Measurements from ENCODE around the gene CERS6.

The CERS6 gene

DNA sequence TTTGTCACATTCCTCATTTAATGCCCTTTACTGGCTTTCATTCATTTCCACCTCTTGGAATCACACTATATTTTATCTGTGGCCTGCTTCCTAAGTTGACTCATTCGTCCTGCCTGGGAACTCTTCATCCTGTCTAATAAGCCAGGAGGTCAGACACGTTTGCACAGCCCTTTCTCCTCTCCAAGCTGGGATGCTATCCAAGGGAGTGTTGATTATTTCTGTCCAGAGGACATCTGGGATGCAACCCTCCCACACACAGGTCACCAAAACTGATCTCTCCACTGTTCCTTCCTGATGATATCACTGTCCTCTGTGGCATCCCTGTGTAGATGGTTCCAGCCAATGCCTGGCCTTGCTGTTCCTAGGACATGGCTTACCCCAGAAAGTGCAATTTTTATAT, 266.5 kb downstream of the CERS6 start:
- FAIRE-seq = no peak
- no peak for DNase-seq (ENCODE audit: low spot score)

DNA sequence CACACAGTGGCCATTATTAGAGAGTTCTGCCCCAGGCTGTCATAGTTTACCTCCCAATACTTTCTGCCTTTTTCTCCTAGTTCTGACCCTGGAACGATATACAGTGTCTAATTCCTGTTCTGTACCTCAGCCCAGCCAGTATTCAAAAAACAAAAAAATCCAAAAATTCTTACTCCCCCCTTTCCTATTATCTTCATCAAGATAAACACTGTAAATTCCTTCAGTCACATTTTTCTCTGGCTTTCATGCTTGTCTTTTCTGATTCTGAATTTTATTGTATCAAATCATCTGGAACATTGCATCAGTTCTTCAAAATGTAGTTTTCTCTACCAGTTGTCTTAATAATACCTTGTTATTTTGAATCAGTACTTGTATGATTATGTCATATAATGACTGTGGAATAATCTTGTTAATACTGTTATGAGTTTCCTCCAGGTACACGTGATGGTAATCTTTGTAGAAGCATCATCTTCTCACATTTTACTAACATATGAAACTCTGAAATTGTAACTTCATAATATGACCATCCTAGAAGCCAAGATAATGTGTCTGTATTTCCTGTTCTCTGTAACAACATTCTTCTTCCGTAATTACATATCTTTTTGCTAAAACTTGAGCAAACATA, 267.3 kb downstream of the CERS6 start:
- FAIRE-seq = no peak

DNA sequence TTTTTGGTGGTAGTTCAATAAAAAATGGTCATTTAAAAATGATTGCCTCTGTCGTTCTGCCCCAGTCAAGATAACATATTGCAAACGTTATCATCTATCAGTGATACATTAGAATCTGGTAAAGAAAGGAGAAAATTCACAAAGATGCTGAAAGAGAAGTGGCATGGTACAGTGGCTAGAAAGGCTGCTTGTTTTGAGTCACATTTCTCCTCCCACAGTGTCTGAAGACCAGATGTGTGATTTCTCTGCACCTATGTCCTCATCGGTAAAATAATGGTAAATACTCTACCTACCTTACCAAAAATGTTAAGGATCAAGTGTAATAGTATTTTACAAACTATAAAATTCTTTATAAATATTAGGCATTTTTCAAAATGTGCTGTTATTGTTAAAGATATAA, 270.3 kb downstream of the CERS6 start:
- no peak for DNase-seq (ENCODE audit: low spot score)
- no peak for FAIRE-seq

More for the DNA sequence above, 267.3 kb downstream of the CERS6 start:
- no peak for DNase-seq (ENCODE audit: low spot score)

DNA sequence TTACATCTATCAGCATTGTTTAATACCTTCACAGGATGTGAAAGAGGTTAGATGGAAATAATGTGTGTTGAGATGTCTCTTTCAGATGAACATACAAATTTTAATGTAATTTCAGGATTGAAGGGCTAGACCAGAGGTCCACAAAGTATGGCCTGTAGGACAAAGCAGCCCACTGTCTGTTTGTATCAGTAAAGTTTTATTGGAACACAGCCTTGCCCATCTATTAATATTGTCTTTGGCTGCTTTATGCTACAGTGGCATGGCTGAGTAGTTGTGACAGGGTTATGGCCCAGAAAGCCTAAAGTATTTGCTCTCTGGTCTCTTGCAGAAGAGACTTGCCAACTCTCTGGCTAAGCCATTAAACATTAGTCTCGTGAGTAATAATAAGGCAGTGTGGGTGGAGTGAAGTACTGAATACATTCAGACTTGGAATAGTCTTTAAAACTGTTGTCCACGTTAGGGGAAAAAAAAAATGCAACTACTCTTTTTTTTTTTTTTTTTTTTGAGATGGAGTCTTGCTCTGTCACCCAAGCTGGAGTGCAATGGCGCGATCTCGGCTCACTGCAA, 271.9 kb downstream of the CERS6 start:
- FAIRE-seq (peak; percentile 27), DNase-seq (ENCODE audit: low spot score) (no peak)

DNA sequence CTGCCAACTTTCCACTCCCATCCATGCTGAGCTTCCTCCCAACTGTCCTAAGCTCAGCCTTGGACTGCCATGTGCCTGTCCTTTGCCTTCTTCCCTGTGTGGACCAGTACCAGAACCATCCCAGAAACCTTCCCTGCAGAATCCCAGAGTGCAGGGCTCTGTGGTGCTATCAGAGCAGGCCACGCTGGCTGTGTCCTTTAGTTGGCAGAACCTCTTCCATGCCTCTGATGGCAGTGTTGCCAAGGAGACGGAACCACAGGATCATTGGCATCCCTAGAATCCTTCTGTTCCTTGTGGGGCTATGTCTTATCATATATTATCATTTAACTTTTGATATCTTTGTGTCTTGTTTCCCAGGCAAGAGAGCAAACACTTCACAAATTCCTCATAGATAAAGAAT, 273.4 kb downstream of the CERS6 start:
- DNase-seq (ENCODE audit: low spot score) = no peak
- no peak for FAIRE-seq

DNA sequence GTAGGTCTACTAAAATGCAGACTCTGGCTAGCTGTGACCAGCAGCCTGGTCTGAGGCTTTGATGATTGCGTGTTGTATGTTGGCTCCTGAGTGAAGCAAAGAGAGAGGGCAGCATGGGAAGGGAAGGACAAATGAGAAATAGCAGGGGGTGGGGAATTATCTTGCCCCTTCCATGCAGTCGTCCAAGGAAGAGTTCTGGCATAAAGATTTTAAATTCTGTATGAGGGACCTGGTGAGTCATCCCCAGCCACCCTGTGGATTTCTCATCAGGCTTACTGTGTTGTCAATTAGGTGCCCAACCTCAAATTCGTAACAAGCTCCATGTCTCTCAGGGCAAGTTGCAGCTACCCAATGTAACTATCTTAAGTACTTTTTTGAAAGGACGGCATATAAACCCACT, 274.3 kb downstream of the CERS6 start:
- no peak for DNase-seq (ENCODE audit: low spot score)
- FAIRE-seq = no peak

DNA sequence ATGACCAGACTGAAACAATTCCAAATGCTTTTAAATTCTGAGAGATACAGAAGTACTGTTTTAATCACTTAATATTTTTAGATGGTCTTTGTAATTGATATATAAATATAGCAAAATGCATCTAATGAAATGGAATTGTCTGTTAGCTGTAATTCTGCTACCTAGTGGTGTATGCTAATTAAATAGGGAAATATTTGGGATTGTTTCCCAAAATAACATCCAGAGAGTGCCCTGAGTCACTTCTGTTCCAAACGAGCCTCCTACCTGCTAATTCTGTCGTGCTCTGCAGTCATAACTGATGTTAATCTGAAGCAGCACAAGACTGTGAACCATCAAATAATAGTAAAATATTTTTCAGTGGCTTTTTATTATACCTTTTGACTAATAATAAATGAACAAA, 274.9 kb downstream of the CERS6 start:
- DNase-seq (ENCODE audit: low spot score) = no peak
- FAIRE-seq = no peak

DNA sequence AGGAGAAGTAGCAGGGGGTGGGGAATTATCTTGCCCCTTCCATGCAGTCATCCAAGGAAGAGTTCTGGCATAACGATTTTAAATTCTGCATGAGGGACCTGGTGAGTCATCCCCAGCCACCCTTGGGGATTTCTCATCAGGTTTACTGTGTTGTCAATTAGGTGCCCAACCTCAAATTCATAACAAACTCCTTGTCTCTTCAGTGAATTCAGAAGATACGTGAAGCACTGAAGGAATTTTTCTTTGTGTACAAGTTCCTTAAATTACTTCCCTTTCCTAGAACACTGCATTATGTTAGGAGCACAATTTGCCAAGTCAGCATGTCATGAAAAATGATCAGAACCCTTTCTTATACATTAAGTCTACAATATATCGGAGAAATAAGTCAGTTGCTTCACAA, 275.5 kb downstream of the CERS6 start:
- DNase-seq (ENCODE audit: low spot score) (no peak), FAIRE-seq (no peak)

DNA sequence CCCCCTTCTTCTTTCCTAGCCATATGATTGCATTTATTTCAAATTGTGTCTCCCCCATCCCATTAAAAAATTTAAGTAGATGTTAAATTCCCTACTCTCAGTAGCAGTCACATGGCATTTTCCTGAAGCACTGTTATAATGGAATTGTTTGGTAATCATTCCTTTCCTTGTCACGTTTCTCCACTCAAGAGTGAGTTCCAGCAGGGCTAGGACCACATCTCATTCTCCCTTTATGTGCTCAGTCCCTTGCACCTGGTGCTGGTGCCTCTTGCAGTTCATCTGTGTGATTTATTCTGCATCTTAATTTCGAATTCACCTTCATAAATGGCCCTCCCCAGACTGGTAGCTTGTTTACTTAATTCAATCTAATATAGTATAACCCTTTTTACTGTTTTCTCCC, 276.0 kb downstream of the CERS6 start:
- FAIRE-seq = no peak
- no peak for DNase-seq (ENCODE audit: low spot score)

DNA sequence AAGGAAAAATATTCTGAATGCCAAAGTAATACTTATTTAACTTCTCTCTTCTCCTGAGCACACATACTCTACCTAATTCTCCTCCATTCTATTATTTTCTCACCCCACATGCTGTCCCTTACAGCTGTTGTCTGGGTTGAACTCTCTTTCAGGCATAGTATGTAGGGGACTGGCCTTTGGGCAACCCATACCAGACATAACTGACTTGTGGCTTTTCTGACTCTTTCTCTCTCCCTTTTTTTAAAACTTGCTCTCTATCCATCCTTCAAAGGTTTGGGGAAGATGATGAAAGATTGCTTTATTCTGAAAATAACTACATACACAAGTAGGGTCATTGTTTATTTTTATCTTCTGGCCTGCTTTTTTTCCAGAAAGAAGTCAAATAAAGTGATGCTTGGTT, 276.4 kb downstream of the CERS6 start:
- DNase-seq (ENCODE audit: low spot score) (no peak), FAIRE-seq (no peak)

DNA sequence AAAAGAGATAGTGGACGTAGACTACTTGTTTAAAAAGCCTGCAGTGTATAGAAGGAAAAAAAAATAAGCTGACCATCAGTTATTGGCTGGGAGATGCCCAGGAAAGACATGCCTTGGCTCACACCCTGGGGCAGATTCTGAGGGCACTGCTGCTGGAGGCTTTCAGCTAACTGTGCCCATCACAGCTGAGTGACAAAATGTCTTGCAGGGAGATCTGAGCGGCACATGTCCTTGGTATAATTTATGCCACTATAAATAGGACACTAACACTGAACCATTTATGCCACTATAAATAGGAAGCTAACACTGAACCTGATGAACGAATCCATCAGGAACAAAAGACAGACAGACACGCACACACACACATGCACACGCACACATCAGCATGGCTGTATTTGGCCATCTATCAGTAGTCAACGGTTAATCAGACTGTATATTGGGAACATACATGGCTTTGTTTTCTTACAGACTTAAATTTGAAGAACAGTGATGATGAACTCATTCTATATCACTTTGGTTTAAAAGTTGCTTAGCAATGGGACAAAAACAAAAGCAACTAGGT, 278.2 kb downstream of the CERS6 start:
- DNase-seq (ENCODE audit: low spot score) = no peak
- FAIRE-seq = no peak

DNA sequence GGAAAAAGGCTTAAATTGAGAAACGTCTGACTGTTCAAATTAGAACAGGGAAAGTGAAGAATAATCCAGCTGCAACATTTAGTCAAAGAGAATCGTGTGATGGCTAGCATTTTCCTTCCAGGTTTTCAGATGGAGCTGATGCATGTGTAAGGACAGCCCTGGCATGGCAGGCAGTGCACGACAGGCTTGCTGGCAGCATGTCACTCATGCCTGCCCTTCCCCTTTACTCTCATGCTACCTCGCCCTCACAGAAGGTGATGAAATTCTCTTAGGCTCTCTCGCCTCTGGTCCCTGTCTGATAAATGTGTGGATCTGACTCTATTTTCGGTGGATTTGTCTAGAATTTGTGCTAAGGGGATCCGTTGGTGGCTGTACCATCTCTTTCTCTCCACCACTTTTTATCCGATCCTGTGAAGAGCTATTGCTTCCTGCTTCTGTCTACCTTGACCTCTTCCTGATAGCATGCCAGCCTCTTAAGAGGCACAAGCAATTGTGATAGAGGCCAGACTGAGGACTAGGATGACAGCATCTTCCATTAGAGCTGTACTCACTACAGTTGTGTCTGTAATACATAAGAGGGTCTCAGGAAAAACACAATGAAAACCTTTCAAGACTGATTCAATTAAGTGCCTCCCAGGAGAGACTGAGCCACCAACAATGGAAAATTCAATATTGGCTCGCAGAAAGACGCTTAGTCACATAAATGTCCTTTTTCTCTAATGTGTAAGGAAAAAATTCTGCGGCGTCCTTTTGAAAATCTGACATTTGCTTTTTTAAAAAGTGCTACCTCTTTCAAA, 280.8 kb downstream of the CERS6 start:
- DNase-seq (ENCODE audit: low spot score) (no peak), FAIRE-seq (no peak)

DNA sequence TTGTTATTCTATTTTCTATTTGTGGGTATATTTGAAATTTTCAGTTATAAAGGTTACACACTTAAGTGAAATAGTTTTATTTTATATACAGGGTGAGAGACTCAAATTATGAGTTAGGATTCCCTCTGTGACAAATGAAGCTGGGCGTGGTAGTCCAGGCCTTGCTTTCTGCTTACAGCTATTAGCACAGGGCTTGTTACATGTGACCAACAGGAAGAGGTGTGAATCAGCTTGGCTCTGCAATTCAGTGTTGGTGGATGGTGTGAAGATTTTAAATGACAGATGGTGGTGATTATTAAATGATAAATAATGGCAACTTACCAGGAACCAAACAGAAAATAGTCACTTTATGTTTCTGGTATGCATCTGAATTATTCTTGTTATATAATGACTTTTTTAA, 282.0 kb downstream of the CERS6 start:
- DNase-seq (ENCODE audit: low spot score) (no peak), FAIRE-seq (no peak)

DNA sequence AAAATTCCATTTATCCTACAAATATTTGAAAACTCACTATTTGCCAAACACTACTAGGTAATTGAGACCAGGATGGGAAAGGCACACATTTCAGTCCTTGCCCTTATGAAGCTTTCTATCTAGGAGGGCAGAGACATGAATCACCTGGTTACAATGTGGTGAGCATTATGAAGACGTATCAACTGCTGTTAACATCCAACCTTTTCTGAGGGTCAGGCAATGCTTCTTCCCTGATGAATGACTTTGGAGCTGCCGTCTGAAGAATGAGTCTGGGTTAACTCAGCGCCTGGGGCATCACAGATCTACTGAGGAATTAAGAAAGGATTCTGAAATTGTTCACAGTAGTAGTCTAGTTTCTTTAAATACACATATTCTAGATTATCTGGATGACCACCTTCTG, 284.3 kb downstream of the CERS6 start:
- FAIRE-seq (no peak), DNase-seq (ENCODE audit: low spot score) (no peak)

DNA sequence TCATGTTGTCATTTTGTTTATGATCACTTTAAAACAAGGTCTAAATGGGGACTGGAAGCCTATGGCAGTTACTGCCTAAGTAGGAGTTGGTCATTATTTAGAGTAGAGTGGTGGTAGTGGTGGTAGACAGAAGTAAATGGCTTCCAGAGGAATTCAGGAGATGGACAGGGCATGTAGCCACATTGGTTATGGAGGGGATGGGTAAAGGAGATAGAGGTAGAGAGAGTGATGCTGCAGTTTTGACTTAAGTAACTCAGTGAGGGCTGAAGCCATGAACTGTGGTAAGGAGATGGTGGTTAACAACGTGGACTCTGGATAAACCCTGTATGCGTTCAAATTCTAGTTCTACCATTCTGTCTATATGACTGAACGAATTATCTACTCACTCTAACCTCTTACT, 284.7 kb downstream of the CERS6 start:
- DNase-seq (ENCODE audit: low spot score) (no peak), FAIRE-seq (no peak)

DNA sequence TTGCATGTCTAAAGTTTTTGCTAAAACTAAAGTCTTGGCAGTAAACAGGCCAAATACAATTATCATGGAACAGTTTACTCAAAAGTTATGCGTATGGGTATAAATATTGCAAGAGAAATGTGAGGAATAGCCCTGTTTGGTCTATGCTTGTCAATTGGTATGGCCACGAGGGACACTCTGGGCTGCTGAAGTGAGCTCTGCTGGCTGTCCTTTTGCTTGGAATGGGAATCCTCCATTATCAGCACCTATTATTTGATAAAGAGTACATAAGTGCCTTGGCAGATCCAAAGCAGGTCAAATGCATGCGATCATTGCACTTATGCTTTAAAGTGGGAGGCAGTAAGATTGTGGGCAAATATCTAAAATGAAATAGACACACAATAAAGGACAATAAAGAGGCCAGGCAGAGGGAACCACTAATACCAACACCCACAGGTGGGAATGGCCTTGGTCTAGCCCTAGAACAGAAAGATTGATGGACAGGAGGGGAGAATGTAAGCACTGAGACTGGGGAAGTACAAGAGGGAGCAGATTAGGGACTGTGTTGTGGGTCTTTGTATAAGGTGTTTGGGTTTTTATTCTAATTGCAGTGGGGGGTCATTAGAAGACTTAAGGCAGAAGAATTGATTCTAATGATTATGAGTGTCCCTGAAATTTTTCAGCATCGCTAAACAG, 286.3 kb downstream of the CERS6 start:
- no peak for FAIRE-seq
- DNase-seq (ENCODE audit: low spot score) = no peak

DNA sequence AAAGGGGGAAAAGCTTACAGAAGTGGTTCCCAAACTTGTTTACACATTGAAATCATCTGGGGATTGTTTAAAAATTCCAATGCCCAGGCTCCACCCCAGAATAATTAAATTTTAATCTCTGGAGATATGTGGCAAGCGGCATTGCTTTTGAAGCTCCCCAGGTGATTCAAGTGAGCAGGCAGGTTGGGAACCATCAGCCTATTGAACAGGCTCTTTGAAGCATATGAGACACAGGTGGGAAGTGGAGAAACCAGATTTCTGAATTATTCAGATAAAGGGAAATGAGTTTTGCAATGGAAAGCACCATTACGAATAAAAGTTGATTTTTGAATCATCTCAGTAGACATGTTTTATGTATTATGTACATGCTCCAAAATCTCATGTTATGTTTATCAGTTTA, 288.8 kb downstream of the CERS6 start:
- FAIRE-seq (no peak), DNase-seq (ENCODE audit: low spot score) (no peak)

DNA sequence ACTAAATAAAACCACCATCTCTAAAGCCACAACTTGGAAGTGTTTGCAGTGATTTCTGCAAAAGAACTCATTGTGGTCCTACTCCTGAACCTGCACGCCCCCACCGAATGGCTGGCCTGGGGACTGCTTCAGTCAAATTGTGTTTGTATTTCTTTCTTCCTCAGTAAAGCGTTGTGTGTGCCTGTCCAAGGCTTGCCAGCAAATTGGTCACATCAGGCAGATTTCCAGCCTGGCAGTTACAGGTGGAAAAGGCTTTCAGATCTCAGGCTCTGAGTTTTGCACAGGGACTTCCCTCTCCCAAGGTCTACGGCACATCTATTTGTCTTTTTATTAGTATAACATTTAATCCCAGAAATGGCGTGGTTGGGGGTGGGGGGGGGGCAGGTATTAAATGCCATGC, 292.4 kb downstream of the CERS6 start:
- FAIRE-seq (no peak), DNase-seq (ENCODE audit: low spot score) (no peak)

DNA sequence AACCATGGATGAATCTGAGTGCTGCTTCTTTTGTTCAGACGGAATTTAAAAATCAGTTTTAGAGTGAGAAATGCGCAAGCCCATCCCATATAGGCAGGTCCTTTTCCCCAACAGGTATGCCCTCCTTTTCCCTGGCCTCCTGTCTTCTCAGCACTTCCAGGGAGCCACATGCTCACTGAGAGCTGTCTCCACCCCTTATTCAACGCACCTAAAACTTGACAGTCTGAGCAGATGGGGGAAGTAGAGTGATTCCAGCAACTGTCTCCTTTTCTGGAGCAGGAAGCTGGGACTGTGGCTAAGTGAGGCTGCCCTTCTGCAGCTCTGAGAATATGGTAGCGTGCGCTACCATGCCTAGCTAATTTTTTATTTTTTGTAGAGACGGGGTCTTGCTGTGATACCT, 293.2 kb downstream of the CERS6 start:
- FAIRE-seq (no peak), DNase-seq (ENCODE audit: low spot score) (no peak)

DNA sequence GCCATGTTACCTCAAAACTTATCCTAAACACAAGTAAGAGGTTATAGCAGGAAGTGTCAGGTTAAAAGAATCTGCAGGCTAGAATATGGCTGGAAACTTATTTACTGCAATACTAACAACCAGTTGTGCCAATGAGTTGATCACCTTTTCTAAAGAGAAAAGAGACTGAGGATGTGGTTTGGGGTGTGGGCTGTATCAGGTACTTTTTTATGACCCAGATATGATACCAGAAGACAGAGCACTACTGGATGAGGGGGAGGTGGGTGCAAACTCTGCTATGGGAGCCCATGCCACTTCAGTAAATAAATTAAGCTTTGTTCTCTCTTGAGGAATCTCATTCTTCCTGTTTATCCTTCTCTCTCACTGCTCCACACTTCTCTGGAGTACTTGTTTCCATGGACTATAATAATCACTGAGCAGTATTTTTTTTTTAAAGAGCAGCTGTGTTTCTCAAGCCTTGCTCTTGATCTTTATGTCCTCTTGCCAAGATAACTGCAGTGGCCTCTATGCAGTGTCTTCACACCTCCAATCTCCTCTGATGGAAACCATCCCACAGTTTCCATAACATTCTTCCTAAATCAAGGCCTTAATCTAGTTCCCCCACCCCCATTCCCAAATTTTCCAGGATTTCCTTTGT, 295.1 kb downstream of the CERS6 start:
- DNase-seq (ENCODE audit: low spot score) (no peak), FAIRE-seq (no peak)

DNA sequence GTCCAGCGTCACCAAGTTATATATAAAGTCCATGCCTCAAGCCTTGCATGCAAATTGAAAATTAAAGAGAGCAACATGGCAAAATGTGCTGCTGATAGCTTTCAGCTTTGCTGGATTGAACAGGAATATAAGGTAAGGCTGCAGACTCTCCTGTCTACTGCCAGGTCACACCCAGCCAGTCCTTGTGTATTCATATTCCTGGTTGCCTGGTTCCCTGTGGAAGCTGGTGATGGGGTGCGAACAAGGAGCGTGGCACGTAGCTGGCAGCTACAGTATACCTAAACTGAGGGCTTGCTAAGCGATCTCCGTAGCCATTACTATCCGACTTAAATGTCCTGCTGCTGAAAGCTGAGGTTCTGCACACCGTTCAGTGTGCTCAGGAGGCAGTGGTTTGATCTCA, 296.3 kb downstream of the CERS6 start:
- FAIRE-seq (no peak), DNase-seq (ENCODE audit: low spot score) (no peak)
